OCI-LY3 (cell line): ENCODE results near the gene SBNO2.

Source experiments
- H2AFZ ChIP-seq: fragments of 200-600, 300-600 bp; shearing (Covaris generic); 2 replicates; pipeline ENCODE4 v1.6.0; 2014; ENCODE audit warnings: antibody characterized with exemption, low read depth, low read length
- H3K27ac ChIP-seq: fragments of 200-600, 300-600 bp; sonication (generic); 2 replicates; pipeline ENCODE4 v1.5.1; 2014; ENCODE audit warnings: mild to moderate bottlenecking, low read length, moderate library complexity, mixed read lengths
- H3K27me3 ChIP-seq: fragments of 200-600, 300-600 bp; sonication (generic); 2 replicates; pipeline ENCODE4 v1.6.1; 2014; ENCODE audit warnings: low read depth, low read length, mixed read lengths
- H3K36me3 ChIP-seq: fragments of 200-600, 300-600 bp; sonication (generic); replicated peaks from 2 replicates; pipeline ENCODE3; 2014; ENCODE audit warnings: low read depth, low read length, mixed read lengths
- H3K4me1 ChIP-seq: fragments of 300-600, 200-600 bp; sonication (generic); 2 replicates; pipeline ENCODE4 v1.6.1; 2014; ENCODE audit warnings: low read length, mixed read lengths
- H3K4me2 ChIP-seq: fragments of 200-600, 300-600 bp; sonication (generic); 2 replicates; pipeline ENCODE4 v1.6.1; 2014; ENCODE audit warnings: low read length, mixed read lengths
- H3K4me3 ChIP-seq: fragments of 300-600, 200-600 bp; sonication (generic); 2 replicates; pipeline ENCODE4 v1.5.1; 2014; ENCODE audit warnings: antibody characterized with exemption, mild to moderate bottlenecking, low read length, moderate library complexity
- H3K79me2 ChIP-seq: fragments of 300-600, 200-600 bp; shearing (Covaris generic); 2 replicates; pipeline ENCODE4 v1.6.1; 2014; ENCODE audit warnings: mild to moderate bottlenecking, low read length, mixed read lengths
- H3K9ac ChIP-seq: fragments of 300-600, 200-600 bp; shearing (Covaris generic); 2 replicates; pipeline ENCODE4 v1.6.0; 2014; ENCODE audit warnings: mild to moderate bottlenecking, low read length, moderate library complexity
- H3K9me3 ChIP-seq: fragments of 200-600, 300-600 bp; shearing (Covaris generic); 2 replicates; pipeline ENCODE4 v1.6.1; 2014; ENCODE audit warnings: low read length, mixed read lengths; ENCODE audit not compliant: insufficient read depth
- H4K20me1 ChIP-seq: fragments of 200-600, 300-600 bp; sonication (generic); 2 replicates; pipeline ENCODE4 v1.6.1; 2016; ENCODE audit warnings: low read length, mixed read lengths; ENCODE audit not compliant: insufficient read depth
- EZH2phosphoT487 ChIP-seq: fragments of 200-600 bp; shearing (Covaris generic); IDR thresholded peaks from 2 replicates; pipeline ENCODE4 v1.6.1; 2018; ENCODE audit warnings: antibody characterized with exemption, mixed run types, low read depth
- TF ChIP-seq, protein P1 (sequence below): fragments of 200-600, 300-600 bp; sonication (generic); IDR thresholded peaks from 2 replicates; pipeline ENCODE4 v1.5.1; 2014; ENCODE audit warnings: antibody characterized with exemption, low read length, low read depth

Gene SBNO2

DNA sequence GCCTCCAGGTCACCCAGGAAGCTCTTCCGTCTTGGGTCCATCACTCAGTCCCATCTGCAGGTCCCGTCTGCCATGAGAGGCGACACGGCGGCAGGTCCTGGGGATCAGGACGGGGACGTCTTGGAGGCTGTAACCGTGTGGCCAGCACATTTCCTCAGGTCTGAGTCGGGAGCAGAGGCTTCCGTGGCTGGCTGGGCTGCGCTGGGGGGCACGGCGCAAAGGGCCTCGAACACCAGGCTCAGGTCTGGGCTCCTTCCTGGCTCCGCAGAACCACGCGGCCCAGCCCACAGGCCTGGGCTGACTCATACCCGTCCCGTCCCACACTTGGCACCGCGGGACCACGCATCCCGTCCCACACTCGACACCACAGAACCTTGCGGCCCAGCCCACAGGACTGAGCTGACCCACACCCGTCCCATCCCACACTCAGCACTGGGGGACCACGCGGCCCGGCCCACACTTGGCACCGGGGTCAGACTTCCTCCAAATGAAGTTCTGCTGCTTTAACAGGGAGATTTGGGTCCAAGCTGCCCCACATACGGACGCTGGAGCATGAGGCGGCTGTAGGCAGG is 30.2 kb downstream of the SBNO2 start:
- TF ChIP-seq, protein P1, sequence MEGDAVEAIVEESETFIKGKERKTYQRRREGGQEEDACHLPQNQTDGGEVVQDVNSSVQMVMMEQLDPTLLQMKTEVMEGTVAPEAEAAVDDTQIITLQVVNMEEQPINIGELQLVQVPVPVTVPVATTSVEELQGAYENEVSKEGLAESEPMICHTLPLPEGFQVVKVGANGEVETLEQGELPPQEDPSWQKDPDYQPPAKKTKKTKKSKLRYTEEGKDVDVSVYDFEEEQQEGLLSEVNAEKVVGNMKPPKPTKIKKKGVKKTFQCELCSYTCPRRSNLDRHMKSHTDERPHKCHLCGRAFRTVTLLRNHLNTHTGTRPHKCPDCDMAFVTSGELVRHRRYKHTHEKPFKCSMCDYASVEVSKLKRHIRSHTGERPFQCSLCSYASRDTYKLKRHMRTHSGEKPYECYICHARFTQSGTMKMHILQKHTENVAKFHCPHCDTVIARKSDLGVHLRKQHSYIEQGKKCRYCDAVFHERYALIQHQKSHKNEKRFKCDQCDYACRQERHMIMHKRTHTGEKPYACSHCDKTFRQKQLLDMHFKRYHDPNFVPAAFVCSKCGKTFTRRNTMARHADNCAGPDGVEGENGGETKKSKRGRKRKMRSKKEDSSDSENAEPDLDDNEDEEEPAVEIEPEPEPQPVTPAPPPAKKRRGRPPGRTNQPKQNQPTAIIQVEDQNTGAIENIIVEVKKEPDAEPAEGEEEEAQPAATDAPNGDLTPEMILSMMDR = no peak
- TF ChIP-seq EZH2phosphoT487 = no peak
- H3K9ac ChIP-seq = no peak overlapping the region
- H2AFZ ChIP-seq = no peak overlapping the region

DNA sequence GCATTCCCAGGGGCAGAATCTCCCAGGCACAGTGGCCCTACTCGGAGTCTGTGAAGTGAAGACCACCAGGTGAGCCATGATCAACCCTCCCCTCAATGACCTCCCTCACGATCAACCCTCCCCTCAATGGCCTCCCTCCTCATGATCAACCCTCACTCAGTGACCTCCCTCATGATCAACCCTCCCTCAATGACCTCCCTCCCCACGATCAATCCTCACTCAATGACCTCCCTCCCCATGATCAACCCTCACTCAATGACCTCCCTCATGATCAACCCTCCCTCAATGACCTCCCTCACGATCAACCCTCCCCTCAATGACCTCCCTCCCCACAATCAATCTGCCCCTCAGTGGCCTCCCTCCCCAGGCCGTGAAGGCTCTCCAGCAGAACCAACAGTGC is 32.1 kb downstream of the SBNO2 start:
- no peak for TF ChIP-seq EZH2phosphoT487
- TF ChIP-seq, protein P1 = no peak
- Histone ChIP-seq H4K20me1 (peaks cover 4% of the 10 kb centered on the region; the same call in 1 of the 2 replicates), H3K27me3 (no peaks in the 10 kb centered on the region), H3K27ac (no peak overlapping the region), H3K4me2 (no peak overlapping the region), H3K9me3 (no peaks in the 10 kb centered on the region), H3K79me2 (no peaks in the 10 kb centered on the region), H3K4me3 (no peak overlapping the region), H3K9ac (no peak overlapping the region), H2AFZ (no peak overlapping the region), H3K36me3 (peaks cover 37% of the 10 kb centered on the region), H3K4me1 (no peaks in the 10 kb centered on the region)

More for the DNA sequence above, 30.2 kb downstream of the SBNO2 start:
- no peaks in the 10 kb centered on the region for H3K27me3 ChIP-seq
- H3K4me1 ChIP-seq = no peaks in the 10 kb centered on the region
- no peak overlapping the region for H3K27ac ChIP-seq
- no peak overlapping the region for H3K4me2 ChIP-seq
- H4K20me1 ChIP-seq = peaks cover 4% of the 10 kb centered on the region; the same call in 1 of the 2 replicates
- peaks cover 35% of the 10 kb centered on the region for H3K36me3 ChIP-seq
- no peaks in the 10 kb centered on the region for H3K79me2 ChIP-seq
- no peaks in the 10 kb centered on the region for H3K9me3 ChIP-seq
- H3K4me3 ChIP-seq = no peak overlapping the region

DNA sequence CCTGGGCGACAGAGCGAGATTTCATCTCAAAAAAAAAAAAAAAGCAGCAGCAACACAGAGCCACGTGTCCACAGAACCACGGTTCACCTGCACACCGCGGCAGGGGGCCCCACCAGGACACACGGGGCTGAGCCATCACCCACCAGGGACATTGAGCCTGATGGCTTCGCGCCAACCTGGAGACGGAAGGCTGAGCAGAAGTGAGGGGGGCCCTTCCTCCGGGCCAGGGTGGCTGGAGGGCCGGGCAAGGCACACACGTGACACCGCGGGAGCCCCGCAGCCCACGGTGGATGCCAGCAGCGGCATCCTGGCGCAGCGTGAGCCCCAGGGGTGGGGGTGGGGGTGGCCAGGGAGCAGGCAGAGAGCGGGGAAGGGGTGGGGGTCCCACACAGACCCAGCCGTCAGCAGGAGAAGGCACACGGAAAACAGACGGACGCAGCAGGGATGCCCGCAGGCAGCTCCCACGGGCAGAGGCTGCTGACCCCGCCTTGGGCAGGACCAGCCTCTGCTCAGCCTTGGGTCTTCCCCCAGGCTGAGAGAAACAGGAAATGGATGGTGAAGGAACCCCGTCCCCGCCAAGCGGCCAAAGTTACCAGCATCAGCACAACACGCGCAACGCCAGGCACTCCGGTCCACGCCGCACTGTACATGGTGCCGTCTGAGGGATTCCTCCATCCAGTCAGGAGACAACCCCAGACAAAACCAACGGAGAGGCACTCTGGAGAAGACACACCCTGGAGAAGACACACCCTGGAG is 33.6 kb downstream of the SBNO2 start:
- no peaks in the 10 kb centered on the region for H3K4me1 ChIP-seq
- H4K20me1 ChIP-seq = peaks cover 7% of the 10 kb centered on the region; the same call in 1 of the 2 replicates
- H3K27me3 ChIP-seq = no peaks in the 10 kb centered on the region
- TF ChIP-seq, protein P1 = no peak
- TF ChIP-seq EZH2phosphoT487 = no peak
- no peak overlapping the region for H3K4me2 ChIP-seq
- H3K9me3 ChIP-seq = no peaks in the 10 kb centered on the region
- H2AFZ ChIP-seq = no peak overlapping the region
- no peak overlapping the region for H3K4me3 ChIP-seq
- peaks cover 35% of the 10 kb centered on the region for H3K36me3 ChIP-seq
- H3K27ac ChIP-seq = no peak overlapping the region
- H3K9ac ChIP-seq = no peak overlapping the region
- H3K79me2 ChIP-seq = no peaks in the 10 kb centered on the region

DNA sequence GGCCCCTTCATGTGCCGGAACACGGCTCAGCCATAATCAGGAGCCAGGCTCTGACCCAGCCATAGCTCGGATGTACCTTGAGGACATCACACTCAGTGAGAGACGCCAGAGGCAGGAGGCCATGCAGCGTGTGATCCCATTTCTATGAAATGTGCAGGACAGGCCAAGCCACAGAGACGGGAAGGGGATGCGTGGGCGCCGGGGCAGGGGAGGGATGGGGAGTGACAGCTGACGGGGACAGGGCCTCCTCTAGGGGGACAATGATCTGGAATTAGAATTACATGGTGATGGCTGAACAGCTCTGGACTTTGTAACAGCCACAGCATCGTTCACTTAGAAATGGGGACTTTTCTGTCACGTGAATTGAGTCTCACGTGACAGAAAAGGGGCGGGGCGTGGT is 34.9 kb downstream of the SBNO2 start:
- Histone ChIP-seq H3K27ac (no peak overlapping the region), H3K27me3 (no peaks in the 10 kb centered on the region), H3K9ac (no peak overlapping the region), H4K20me1 (peaks cover 7% of the 10 kb centered on the region; the same call in 1 of the 2 replicates), H3K9me3 (no peaks in the 10 kb centered on the region), H3K36me3 (peaks cover 34% of the 10 kb centered on the region), H2AFZ (no peak overlapping the region), H3K79me2 (no peaks in the 10 kb centered on the region), H3K4me2 (no peak overlapping the region), H3K4me1 (no peaks in the 10 kb centered on the region), H3K4me3 (no peak overlapping the region)
- no peak for TF ChIP-seq EZH2phosphoT487
- TF ChIP-seq, protein P1 = no peak
